Activated CD4-positive, CD25-positive, alpha-beta regulatory T cell treated with anti-CD3 and anti-CD28 coated beads, Interleukin-2, amount 50 U/mL, for 72 hours (primary cell): ENCODE results near the gene PDZD2.
"Not testable (repeated sequence)": the region's sequence is repeated elsewhere in the genome, so short reads cannot be mapped to it uniquely, and the experiment has no call there.

Experiments used
- DNase-seq: peaks from one replicate; pipeline ENCODE4 v3.0.0; 2021

Gene PDZD2

GRCh38 chr5:32055891-32056866 lies 417.2 kb downstream of the PDZD2 start:
- DNase-seq = no peak

- DNase-seq = no peak
Observed at GRCh38 chr5:32057187-32058096, 418.5 kb downstream of the PDZD2 start.

- no peak for DNase-seq
Observed at GRCh38 chr5:32058101-32058500, 419.2 kb downstream of the PDZD2 start.

GRCh38 chr5:32058997-32059396 lies 420.1 kb downstream of the PDZD2 start:
- DNase-seq = no peak

GRCh38 chr5:32059761-32060530 lies 421.0 kb downstream of the PDZD2 start:
- no peak for DNase-seq

GRCh38 chr5:32061236-32061635 lies 422.3 kb downstream of the PDZD2 start:
- no peak for DNase-seq

- DNase-seq = no peak
Observed at GRCh38 chr5:32066448-32066847, 427.5 kb downstream of the PDZD2 start.

- DNase-seq = no peak
Observed at GRCh38 chr5:32067774-32068470, 429.0 kb downstream of the PDZD2 start.

GRCh38 chr5:32068561-32068960 lies 429.6 kb downstream of the PDZD2 start:
- DNase-seq = no peak

- no peak for DNase-seq
Observed at GRCh38 chr5:32069396-32069795, 430.5 kb downstream of the PDZD2 start.

- DNase-seq = no peak
Observed at GRCh38 chr5:32071351-32071944, 432.5 kb downstream of the PDZD2 start.

GRCh38 chr5:32072054-32072453 lies 433.1 kb downstream of the PDZD2 start:
- no peak for DNase-seq

GRCh38 chr5:32074401-32074800 lies 435.5 kb downstream of the PDZD2 start:
- no peak for DNase-seq

GRCh38 chr5:32076699-32077695 lies 438.1 kb downstream of the PDZD2 start:
- DNase-seq = no peak

GRCh38 chr5:32078855-32079254 lies 439.9 kb downstream of the PDZD2 start:
- not testable (repeated sequence) for DNase-seq

GRCh38 chr5:32080565-32080964 lies 441.6 kb downstream of the PDZD2 start:
- not testable (repeated sequence) for DNase-seq

GRCh38 chr5:32082701-32083100 lies 443.8 kb downstream of the PDZD2 start:
- no peak for DNase-seq

- DNase-seq = no peak
Observed at GRCh38 chr5:32083981-32084430, 445.1 kb downstream of the PDZD2 start.

- DNase-seq = no peak
Observed at GRCh38 chr5:32087086-32088082, 448.5 kb downstream of the PDZD2 start.
